Osteoblast (primary cell): ENCODE results near the gene IKZF2. TPM values are rescaled to one million over a fixed set of nuclear protein-coding genes. Genes with fewer than 3 reads are reported as not detected.

ENCODE experiments used
- DNase-seq: peaks from one replicate; pipeline ENCODE4 v3.0.0; 2011; ENCODE audit warnings: low spot score, mixed read lengths; ENCODE audit not compliant: insufficient read length; ENCODE audit errors: missing footprints
- H2AFZ ChIP-seq: 2 replicates; pipeline ENCODE4 v1.6.0; 2011; ENCODE audit warnings: mild to moderate bottlenecking, low read length
- H3K27ac ChIP-seq: 2 replicates; pipeline ENCODE4 v1.5.1; 2011; ENCODE audit warnings: mild to moderate bottlenecking, low read depth, low read length, moderate library complexity
- H3K27me3 ChIP-seq: 2 replicates; pipeline ENCODE4 v1.6.0; 2012; ENCODE audit warnings: mild to moderate bottlenecking, control low read depth, inconsistent platforms, low read length, moderate library complexity; ENCODE audit not compliant: insufficient read depth
- H3K36me3 ChIP-seq: 2 replicates; pipeline ENCODE4 v1.5.1; 2011; ENCODE audit warnings: mild to moderate bottlenecking, low read length, control low read depth, moderate library complexity; ENCODE audit not compliant: insufficient read depth
- H3K4me1 ChIP-seq: 2 replicates; pipeline ENCODE4 v1.5.1; 2011; ENCODE audit warnings: mild to moderate bottlenecking, low read length, control low read depth, moderate library complexity; ENCODE audit not compliant: insufficient read depth
- H3K4me2 ChIP-seq: 2 replicates; pipeline ENCODE4 v1.6.0; 2011; ENCODE audit warnings: mild to moderate bottlenecking, low read length; ENCODE audit not compliant: insufficient read depth
- H3K4me3 ChIP-seq: fragments of 200-600 bp; sonication (generic); 3 replicates; pipeline ENCODE4 v1.5.1; 2012; ENCODE audit warnings: mild to moderate bottlenecking, low read length, inconsistent platforms; ENCODE audit not compliant: insufficient read depth
- H3K79me2 ChIP-seq: 2 replicates; pipeline ENCODE4 v1.6.0; 2012; ENCODE audit warnings: mild to moderate bottlenecking, low read length, control low read depth, inconsistent platforms; ENCODE audit not compliant: insufficient read depth
- H3K9me3 ChIP-seq: 2 replicates; pipeline ENCODE4 v1.5.1; 2011; ENCODE audit warnings: low read depth, low read length, control low read depth
- H4K20me1 ChIP-seq: 2 replicates; pipeline ENCODE4 v1.6.0; 2012; ENCODE audit warnings: mild to moderate bottlenecking, low read length, control low read depth; ENCODE audit not compliant: insufficient read depth
- total RNA-seq: library from RNA; depleted of rRNA; stranded (reverse); fragments of >200 nt; gene quantifications from 2 replicates; pipeline ENCODE4 v1.2.3, GENCODE V29; 2012
- TF ChIP-seq, protein P1 (sequence below): IDR thresholded peaks from 2 replicates; pipeline ENCODE4 v1.5.1; 2011; ENCODE audit warnings: mild to moderate bottlenecking, low read depth, low read length, moderate library complexity; ENCODE audit errors: extremely low read depth

Gene IKZF2
- 10.3 and 11.9 TPM in 2 replicates for total RNA-seq

DNA sequence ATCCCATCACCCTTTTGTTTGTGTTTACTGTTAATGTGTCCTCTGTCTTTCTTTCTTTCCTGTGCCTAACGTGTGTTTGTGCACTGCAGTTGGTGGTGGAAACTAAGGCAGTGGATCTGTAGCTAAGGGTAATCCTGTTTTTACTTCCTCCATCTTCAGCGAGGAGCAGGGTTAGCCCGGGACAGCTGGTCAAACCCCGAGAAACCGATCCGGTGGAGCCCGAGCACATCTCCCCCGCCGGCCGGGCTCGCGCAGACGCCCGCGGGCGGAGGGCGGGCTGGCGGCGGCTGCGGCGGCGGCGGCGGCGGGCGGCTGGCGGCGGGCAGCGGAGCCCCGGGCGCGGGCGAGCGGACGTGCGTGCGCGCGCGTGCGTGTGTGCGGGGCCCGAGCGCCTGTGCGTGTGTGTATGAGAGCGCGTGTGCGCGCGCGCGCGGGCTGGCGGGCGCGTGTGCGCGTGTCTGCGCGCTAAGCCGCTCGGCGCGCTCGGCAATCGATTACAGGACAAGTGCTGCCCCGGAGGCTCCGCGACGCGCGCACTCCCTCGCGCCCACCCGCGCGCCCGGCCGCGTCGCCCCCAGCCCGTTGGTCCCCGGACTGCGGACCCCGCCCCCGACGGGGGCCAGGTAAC is at the start of gene IKZF2:
Gene IKZF2, minus strand, starts transcription at position 176 of the 628 bp plus-strand sequence. CDS start 2,983 bp downstream, outside the sequence.
- DNase-seq, result peak; percentile 95
- H3K36me3 ChIP-seq, result no peaks in the 10 kb centered on the region
- TF ChIP-seq, protein P1, sequence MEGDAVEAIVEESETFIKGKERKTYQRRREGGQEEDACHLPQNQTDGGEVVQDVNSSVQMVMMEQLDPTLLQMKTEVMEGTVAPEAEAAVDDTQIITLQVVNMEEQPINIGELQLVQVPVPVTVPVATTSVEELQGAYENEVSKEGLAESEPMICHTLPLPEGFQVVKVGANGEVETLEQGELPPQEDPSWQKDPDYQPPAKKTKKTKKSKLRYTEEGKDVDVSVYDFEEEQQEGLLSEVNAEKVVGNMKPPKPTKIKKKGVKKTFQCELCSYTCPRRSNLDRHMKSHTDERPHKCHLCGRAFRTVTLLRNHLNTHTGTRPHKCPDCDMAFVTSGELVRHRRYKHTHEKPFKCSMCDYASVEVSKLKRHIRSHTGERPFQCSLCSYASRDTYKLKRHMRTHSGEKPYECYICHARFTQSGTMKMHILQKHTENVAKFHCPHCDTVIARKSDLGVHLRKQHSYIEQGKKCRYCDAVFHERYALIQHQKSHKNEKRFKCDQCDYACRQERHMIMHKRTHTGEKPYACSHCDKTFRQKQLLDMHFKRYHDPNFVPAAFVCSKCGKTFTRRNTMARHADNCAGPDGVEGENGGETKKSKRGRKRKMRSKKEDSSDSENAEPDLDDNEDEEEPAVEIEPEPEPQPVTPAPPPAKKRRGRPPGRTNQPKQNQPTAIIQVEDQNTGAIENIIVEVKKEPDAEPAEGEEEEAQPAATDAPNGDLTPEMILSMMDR, result no peak

DNA sequence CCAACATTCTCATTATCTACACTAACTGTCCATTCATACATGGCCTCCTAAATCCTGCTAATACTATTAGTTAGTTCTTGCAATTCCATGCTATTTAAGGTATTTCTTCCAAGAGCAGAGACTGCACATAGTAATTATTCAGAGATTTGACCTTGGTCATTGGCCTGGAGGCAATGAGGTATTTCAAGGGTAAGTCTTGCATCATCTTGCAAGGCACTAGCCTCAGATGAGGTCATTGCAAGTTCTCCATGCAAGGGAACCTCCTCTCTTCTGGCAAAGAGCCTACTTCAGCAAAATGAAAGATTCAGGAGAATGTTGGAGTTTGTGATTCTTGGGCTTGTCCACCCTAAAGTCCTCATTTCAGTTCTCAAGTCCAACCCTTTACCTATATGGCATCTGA is 48.5 kb upstream of the IKZF2 start:
- TF ChIP-seq, protein P1, result no peak
- H2AFZ ChIP-seq, result no peak overlapping the region
- no peak overlapping the region for H3K4me2 ChIP-seq
- no peaks in the 10 kb centered on the region for H3K27me3 ChIP-seq
- DNase-seq, result no peak
- no peak overlapping the region for H3K27ac ChIP-seq
- peaks cover 3% of the 10 kb centered on the region for H3K4me1 ChIP-seq
- H3K79me2 ChIP-seq, result no peaks in the 10 kb centered on the region
- H4K20me1 ChIP-seq, result no peaks in the 10 kb centered on the region
- H3K9me3 ChIP-seq, result no peaks in the 10 kb centered on the region
- H3K36me3 ChIP-seq, result no peaks in the 10 kb centered on the region
- no peak overlapping the region for H3K4me3 ChIP-seq

More for the DNA sequence above, at the start of gene IKZF2:
- peak within 1 kb of the TSS; percentile 98 for H3K4me2 ChIP-seq
- no peaks in the 10 kb centered on the region for H4K20me1 ChIP-seq
- peak within 1 kb of the TSS; percentile 74 for H3K4me3 ChIP-seq
- no peaks in the 10 kb centered on the region for H3K27me3 ChIP-seq
- H3K9me3 ChIP-seq, result no peaks in the 10 kb centered on the region
- peak within 1 kb of the TSS; percentile 76 for H3K27ac ChIP-seq
- H3K4me1 ChIP-seq, result peaks cover 15% of the 10 kb centered on the region
- H3K79me2 ChIP-seq, result peaks cover 8% of the 10 kb centered on the region
- H2AFZ ChIP-seq, result peak within 1 kb of the TSS; percentile 97

DNA sequence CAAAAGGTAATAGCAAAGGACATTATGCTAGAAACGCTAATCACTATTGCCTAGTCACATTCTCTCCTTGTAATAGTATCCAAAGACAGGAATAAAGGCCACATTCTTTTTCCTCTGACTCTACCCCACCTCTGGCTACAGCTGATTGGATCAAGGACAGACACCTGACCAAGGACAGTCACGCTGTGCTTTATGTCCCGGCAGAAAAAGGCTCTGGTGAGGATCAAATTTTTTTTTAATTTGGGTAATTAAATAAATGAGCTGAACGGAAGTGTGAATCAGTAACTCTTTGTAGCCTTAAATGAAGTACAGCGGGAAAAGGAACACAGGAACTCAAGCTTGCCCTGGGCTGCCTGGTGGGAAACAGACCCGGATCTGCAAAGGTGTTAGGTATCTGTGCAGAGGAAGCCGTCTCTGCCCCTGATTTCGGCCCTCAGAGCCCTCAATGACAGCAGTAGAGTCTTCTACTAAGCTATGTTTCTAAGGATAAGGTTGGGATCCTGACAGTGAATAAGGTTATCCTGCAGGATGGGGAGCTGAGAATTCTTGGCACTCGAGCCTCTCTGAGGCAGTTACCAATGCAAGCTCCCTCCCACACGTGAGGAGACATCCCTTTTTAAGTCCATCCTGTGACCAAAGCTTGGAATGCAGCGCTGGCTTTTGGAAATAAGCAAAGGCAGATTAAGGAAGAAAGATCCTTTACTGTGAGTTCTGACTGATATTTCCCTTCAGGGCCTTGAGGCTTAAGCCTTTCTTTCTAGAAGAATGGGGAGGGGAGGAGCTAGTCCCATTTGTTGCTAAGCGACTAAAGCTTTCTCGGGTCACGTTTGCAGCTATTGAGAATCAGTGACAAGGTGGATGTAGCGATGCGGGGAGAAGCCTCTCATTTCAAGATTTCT is 37.8 kb upstream of the IKZF2 start:
- Histone ChIP-seq H2AFZ (peak overlapping the region; percentile 88), H3K36me3 (no peaks in the 10 kb centered on the region), H3K27ac (peak overlapping the region; percentile 11), H3K79me2 (no peaks in the 10 kb centered on the region), H3K27me3 (no peaks in the 10 kb centered on the region), H3K4me1 (peaks cover 25% of the 10 kb centered on the region), H3K9me3 (no peaks in the 10 kb centered on the region), H3K4me3 (no peak overlapping the region), H3K4me2 (peak overlapping the region; percentile 40), H4K20me1 (no peaks in the 10 kb centered on the region)
- TF ChIP-seq, protein P1, result no peak
- DNase-seq, result no peak

DNA sequence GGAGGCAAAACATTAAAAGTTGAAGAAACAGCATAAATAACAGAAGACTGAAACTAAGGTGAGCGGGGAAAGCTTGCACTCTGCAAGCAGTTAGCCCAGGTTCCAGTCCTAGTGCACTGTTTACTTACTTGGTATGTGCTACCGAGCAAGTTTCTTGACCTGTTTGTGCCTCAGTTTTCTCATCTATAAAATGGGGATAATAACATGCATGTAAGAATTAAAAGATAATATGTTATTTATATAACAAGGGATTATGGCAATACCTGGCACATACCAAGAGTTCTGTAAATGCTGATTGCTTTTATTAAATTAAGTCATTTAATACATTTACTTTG is 37.1 kb upstream of the IKZF2 start:
- Histone ChIP-seq H3K27me3 (no peaks in the 10 kb centered on the region), H2AFZ (peak overlapping the region; percentile 73), H3K4me3 (no peak overlapping the region), H4K20me1 (no peaks in the 10 kb centered on the region), H3K36me3 (no peaks in the 10 kb centered on the region), H3K27ac (peak overlapping the region; percentile 73), H3K4me1 (peaks cover 25% of the 10 kb centered on the region), H3K79me2 (no peaks in the 10 kb centered on the region), H3K9me3 (no peaks in the 10 kb centered on the region), H3K4me2 (peak overlapping the region; percentile 21)
- no peak for DNase-seq
- TF ChIP-seq, protein P1, result no peak
